A673 (cell line): ENCODE results near the gene SLC6A12.

Source experiments
- EZH2 ChIP-seq: fragments of 200-600 bp; sonication (generic); IDR thresholded peaks from 2 replicates; pipeline ENCODE4 v1.6.1; 2017; ENCODE audit warnings: borderline replicate concordance, low read depth, mild to moderate bottlenecking, mixed read lengths, antibody characterized with exemption, low read length; ENCODE audit not compliant: poor library complexity, severe bottlenecking
- TF ChIP-seq, protein P1 (sequence below): fragments of 300-800, 200-600 bp; sonication (generic); conservative IDR thresholded peaks from 2 replicates; pipeline ENCODE4 v1.5.1; 2017; ENCODE audit warnings: low read depth, mild to moderate bottlenecking, antibody characterized with exemption, low read length, moderate library complexity, mixed read lengths

DNA sequence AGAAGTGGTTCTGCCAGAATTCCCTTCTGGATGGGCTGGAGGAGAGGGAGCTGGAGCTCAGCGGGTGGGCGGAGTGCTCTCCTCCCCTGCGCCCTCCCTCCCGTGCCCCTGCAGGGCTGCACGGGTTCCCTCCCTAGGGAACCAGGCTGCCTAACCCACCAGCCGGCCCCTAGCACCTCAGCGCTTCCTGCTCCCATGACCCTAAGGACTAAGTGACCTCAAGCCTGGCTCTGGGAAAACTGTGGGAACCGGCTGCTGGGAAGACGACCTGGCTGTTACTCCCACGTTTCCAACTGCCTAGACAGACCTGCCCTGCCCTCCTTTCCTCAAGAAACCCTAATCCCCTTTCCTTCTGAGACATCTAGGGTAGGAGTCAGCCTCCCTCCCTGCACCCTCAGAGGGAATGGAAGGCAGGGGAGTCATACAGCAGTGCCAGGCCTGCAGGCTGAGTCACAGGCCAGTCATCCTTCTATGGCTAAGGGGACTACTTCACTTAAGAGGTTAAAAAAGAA is 31.5 kb downstream of the SLC6A12 start:
- TF ChIP-seq, protein P1, sequence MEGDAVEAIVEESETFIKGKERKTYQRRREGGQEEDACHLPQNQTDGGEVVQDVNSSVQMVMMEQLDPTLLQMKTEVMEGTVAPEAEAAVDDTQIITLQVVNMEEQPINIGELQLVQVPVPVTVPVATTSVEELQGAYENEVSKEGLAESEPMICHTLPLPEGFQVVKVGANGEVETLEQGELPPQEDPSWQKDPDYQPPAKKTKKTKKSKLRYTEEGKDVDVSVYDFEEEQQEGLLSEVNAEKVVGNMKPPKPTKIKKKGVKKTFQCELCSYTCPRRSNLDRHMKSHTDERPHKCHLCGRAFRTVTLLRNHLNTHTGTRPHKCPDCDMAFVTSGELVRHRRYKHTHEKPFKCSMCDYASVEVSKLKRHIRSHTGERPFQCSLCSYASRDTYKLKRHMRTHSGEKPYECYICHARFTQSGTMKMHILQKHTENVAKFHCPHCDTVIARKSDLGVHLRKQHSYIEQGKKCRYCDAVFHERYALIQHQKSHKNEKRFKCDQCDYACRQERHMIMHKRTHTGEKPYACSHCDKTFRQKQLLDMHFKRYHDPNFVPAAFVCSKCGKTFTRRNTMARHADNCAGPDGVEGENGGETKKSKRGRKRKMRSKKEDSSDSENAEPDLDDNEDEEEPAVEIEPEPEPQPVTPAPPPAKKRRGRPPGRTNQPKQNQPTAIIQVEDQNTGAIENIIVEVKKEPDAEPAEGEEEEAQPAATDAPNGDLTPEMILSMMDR, result no peak
- no peak for TF ChIP-seq EZH2
